ENCODE results near the gene STYXL2.

Gene STYXL2

GRCh38 chr1:167071286-167071685, 22.6 kb upstream of the STYXL2 start (continued):
- TF ChIP-seq POU6F1 (CRISPR knock-in tag; IDR thresholded peaks at IDR 0.05; ENCODE audit: borderline replicate concordance, low read depth) (no peak), OSR1 (CRISPR knock-in tag; IDR thresholded peaks at IDR 0.05) (no peak), BACH2 (CRISPR knock-in tag; IDR thresholded peaks at IDR 0.05; ENCODE audit: borderline replicate concordance) (no peak)

GRCh38 chr1:167076136-167076710, 17.7 kb upstream of the STYXL2 start:
- ATAC-seq = no peak
- no peak for TF ChIP-seq TSHZ2 (CRISPR knock-in tag; IDR thresholded peaks at IDR 0.05)
- TF ChIP-seq ZFP3 (CRISPR knock-in tag; IDR thresholded peaks at IDR 0.05) = no peak
- TF ChIP-seq SNAI2 (CRISPR knock-in tag; IDR thresholded peaks at IDR 0.05) = no peak
- no peak for TF ChIP-seq TOX (CRISPR knock-in tag; IDR thresholded peaks at IDR 0.05; ENCODE audit: borderline replicate concordance)
- TF ChIP-seq PPARA (CRISPR knock-in tag; IDR thresholded peaks at IDR 0.05; ENCODE audit: borderline replicate concordance) = no peak
- no peak for TF ChIP-seq PATZ1 (CRISPR knock-in tag; IDR thresholded peaks at IDR 0.05; ENCODE audit: borderline replicate concordance)
- no peak for TF ChIP-seq CSRNP3 (CRISPR knock-in tag; IDR thresholded peaks at IDR 0.05)
- TF ChIP-seq POU6F1 (CRISPR knock-in tag; IDR thresholded peaks at IDR 0.05; ENCODE audit: borderline replicate concordance, low read depth) = no peak
- no peak for TF ChIP-seq ZFP30 (CRISPR knock-in tag; IDR thresholded peaks at IDR 0.05)
- no peak for TF ChIP-seq ISL1 (CRISPR knock-in tag; IDR thresholded peaks at IDR 0.05)
- TF ChIP-seq ZNF8 (CRISPR knock-in tag; IDR thresholded peaks at IDR 0.05) = no peak
- no peak for TF ChIP-seq RARB (CRISPR knock-in tag; IDR thresholded peaks at IDR 0.05)
- TF ChIP-seq ESRRG (CRISPR knock-in tag; IDR thresholded peaks at IDR 0.05) = no peak

GRCh38 chr1:167077128-167077867, 16.6 kb upstream of the STYXL2 start:
- no peak for ATAC-seq
- TF ChIP-seq ZNF70 (CRISPR knock-in tag; IDR thresholded peaks at IDR 0.05) (no peak), ZNF8 (CRISPR knock-in tag; IDR thresholded peaks at IDR 0.05) (no peak), BACH2 (CRISPR knock-in tag; IDR thresholded peaks at IDR 0.05; ENCODE audit: borderline replicate concordance) (no peak), TCF4 (CRISPR knock-in tag; IDR thresholded peaks at IDR 0.05; ENCODE audit: borderline replicate concordance) (no peak), PATZ1 (CRISPR knock-in tag; IDR thresholded peaks at IDR 0.05; ENCODE audit: borderline replicate concordance) (no peak), CSDC2 (CRISPR knock-in tag; IDR thresholded peaks at IDR 0.05) (no peak), ZFP30 (CRISPR knock-in tag; IDR thresholded peaks at IDR 0.05) (no peak), GLIS3 (CRISPR knock-in tag; IDR thresholded peaks at IDR 0.05) (no peak), ZFP3 (CRISPR knock-in tag; IDR thresholded peaks at IDR 0.05) (no peak), ZC3H10 (CRISPR knock-in tag; IDR thresholded peaks at IDR 0.05) (no peak), POU6F1 (CRISPR knock-in tag; IDR thresholded peaks at IDR 0.05; ENCODE audit: borderline replicate concordance, low read depth) (no peak), ZNF565 (CRISPR knock-in tag; conservative IDR thresholded peaks at IDR 0.05; ENCODE audit: low read depth) (no peak), SNAI2 (CRISPR knock-in tag; IDR thresholded peaks at IDR 0.05) (no peak), PPARA (CRISPR knock-in tag; IDR thresholded peaks at IDR 0.05; ENCODE audit: borderline replicate concordance) (no peak), ISL1 (CRISPR knock-in tag; IDR thresholded peaks at IDR 0.05) (no peak), ESRRG (CRISPR knock-in tag; IDR thresholded peaks at IDR 0.05) (no peak), OSR1 (CRISPR knock-in tag; IDR thresholded peaks at IDR 0.05) (no peak)
